ENCODE measurements around the gene SAMD4A. TPM values are rescaled to one million over a fixed set of nuclear protein-coding genes. Genes with fewer than 3 reads are reported as not detected.
A peak's percentile ranks its signal among the peaks of the same experiment; 100 is the strongest.

SAMD4A gene
- polyA plus RNA-seq (2013, experiment 1 of 2; ENCODE audit: insufficient read length) = 25.8 TPM
- 24.4 TPM for polyA plus RNA-seq (2013, experiment 2 of 2; ENCODE audit: insufficient read length)

- DNase-seq = peak; percentile 90
Measured at GRCh38 chr14:54566410-54567223, at the start of gene SAMD4A. Gene SAMD4A, plus strand, starts transcription at chr14:54567128. Its CDS starts 789 bp downstream, at chr14:54567917.

DNA sequence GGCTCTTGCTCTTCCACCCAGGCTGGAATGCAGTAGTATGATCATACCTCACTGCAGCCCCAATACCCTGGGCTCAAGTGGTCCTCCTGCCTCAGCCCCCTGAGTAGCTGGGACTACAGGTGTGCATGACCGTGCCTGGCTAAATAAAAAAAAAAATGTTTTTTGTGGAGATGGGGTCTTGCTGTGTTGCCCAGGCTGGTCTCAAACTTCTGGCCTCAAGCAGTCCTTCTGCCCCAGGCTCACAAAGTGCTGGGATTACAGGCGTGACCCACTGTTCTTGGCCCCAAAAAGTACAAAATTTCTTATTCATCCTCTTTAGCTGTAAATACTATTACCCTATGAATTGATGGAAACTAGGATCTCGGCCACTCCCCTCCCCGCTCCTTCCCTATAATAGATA lies 42.5 kb upstream of the SAMD4A start:
- DNase-seq = no peak

DNA sequence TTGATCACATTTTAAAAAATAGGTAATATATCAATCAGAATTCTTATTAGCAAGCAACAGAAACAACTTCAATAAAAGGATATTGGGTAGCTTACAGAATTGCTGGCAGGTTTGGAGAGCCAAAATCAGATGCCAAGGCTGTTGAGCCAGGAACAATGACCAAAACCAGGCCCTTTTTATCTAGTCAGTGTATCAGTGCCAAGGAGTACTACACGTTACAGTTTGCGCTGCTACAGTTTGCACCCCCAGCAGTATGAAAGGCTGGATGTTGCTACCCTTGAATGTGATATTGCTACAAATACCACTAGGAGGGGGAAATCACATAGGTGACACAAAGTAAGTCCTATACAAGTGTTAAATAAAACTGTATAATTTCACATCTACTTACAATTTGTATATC lies 38.0 kb upstream of the SAMD4A start:
- DNase-seq = no peak

DNA sequence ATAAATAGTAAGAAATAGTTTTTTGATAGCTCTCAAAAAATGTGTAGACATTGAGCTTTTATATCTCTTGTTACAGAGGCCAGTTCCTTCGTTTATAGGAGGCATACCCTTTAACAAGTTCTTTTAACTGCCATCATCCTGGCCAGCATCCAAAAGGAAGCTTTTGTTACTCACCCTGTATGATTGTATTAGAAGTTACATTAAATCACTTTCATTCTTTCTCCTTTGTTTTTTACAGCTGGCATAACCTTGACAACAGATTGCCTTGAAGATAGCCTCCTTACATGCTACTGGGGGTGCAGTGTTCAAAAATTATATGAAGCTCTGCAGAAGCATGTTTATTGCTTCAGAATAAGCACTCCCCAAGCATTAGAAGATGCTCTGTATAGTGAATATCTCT lies 37.1 kb upstream of the SAMD4A start:
- peak; percentile 56 for DNase-seq

- DNase-seq = no peak
Measured at GRCh38 chr14:54532111-54533012, 34.6 kb upstream of the SAMD4A start.

DNA sequence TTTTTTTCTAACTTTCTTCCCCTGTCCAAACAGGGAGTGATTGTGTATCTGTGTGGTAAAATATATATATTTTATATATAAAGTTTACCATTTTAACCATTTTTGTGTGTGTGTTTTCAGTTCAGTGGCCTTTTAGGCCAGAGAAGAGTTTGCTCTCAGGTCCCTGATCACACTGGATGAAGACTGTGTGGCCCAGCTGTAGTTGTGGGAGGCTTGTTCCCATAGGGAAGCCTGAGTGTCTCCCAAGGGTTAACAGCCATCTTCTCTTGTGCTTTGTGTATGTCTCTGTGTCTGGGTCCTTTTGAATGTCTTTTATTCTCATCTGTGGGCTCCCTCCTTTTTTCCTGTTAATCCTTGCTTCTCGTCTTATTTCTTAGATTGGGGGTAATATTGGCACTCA lies 33.8 kb upstream of the SAMD4A start:
- DNase-seq = no peak

DNA sequence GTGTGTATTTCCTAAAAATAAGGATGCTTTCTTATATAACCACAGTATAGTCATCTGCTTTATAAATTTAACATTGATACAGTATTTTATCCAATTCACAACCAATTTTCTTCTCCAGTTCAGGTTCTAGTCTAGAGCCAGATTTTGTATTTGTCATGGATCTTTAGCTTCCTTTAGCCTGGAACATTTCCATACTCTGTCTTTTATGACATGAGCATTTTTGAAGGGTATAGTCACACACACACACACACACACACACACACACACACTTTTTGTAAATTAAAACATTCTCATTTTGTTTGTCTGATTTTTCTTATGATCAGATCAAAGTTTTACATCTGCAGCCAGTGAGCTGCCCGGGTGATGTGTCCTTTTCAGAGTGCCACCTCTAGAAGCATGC lies 31.8 kb upstream of the SAMD4A start:
- peak; percentile 12 for DNase-seq

DNA sequence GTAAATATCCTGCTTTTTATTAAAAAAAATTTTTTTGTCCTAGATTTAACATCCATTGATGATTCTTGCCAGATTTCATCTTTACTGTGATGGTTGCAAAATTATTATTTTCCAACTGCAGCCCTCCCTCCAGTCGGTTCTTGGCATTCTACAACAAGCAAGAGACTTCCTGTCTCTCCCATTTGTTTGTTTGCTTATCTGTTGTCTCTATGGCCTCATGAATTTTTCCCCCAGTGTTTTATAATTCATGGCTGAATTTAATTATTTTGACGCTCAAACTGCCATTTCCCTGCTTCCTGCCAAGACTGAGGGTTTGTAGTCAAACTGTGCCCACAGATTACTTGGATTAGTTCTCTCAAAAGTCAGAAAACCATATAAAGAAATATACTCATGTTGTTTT lies 31.3 kb upstream of the SAMD4A start:
- no peak for DNase-seq

- DNase-seq = no peak
Measured at GRCh38 chr14:54537651-54538050, 29.3 kb upstream of the SAMD4A start.

DNA sequence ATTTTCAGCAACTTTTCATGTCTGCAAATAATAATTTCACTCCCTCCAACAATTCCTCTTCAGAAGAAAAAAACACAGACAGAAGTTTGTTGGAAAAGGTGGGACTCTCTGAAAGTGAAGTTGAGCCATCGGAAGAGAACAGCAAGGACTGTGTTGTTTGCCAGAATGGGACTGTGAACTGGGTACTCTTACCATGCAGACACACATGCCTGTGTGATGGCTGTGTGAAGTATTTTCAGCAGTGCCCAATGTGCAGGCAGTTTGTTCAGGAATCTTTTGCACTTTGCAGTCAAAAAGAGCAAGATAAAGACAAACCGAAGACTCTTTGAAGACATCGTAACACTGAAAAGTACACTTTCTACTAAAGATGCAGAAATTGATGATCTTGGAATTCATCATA lies 28.9 kb upstream of the SAMD4A start:
- no peak for DNase-seq

DNA sequence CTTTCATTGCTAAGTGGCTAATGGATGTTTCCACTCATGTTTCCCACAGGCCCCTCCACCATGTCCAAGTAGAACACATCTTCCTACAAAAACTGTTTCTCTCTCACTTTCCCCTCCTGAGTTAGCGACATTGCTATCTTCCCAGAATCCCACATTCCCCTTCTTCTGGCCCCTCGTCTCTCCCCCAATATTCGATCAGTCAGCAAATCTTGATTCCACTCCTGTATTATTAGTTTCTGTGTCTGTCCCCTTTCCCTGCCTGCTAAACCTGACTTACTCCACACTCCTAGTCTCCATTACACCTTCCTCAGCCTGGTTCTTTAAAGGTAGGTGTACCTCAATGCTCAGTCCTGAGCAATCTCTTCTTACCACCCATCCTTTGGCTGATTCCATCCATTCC lies 19.3 kb upstream of the SAMD4A start:
- no peak for DNase-seq

DNA sequence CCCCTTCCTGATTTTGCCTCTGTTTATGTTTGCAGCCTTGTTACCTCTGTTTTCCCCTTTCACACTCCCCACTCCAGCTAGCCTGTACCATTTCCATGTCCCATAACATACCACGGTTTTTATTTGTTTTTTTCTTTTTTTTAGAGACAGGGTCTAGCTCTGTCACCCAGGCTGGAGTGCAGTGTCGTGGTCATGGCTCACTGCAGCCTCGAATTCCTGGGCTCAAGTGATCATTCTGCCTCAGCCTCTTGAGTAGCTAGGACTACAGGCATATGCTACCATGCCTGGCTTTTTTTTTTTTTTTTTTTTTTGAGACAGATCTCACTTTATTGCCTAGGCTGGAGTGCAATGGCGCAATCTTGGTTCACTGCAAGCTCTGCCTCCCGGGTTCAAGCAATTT lies 18.4 kb upstream of the SAMD4A start:
- DNase-seq = no peak

- DNase-seq = peak; percentile 34
Measured at GRCh38 chr14:54549862-54550261, 17.1 kb upstream of the SAMD4A start.

- DNase-seq = no peak
Measured at GRCh38 chr14:54550514-54550913, 16.4 kb upstream of the SAMD4A start.

DNA sequence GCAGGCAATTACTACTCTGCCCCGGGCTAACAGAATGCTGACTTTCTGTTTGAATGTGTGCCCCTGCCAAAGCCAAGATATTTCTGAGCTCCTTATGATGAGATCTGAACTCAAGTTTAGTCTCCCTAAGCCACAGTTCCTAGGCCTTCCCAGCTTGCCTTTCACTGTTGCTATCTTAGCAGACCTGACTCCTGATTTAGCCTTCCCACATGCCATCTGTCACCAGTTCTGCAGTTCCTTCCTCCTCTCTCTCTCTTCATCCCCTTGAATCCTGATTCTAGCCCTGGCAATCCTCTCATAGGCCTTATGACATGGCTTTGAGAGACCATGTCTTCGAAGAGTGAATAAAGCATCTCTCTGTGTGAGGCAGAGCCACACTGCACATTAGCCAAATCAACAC lies 12.5 kb upstream of the SAMD4A start:
- no peak for DNase-seq

DNA sequence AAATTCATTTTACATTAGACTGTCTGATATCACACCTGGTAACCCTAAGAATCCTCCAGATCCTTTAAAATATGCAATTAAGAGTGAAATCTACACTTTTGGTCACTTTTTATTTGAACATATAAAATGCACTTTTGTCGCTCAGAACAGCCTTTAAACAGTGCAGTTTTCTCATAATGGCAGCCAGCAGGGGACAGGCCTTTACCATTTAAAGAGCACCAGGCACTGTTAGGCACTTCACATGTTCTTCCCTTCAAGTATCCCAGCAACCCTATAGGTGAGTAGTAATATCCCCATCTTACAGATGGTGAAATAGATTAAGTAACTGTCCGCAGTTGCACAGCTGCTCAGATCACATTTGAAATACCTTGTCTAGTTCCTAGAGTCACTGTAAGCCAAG lies 11.3 kb upstream of the SAMD4A start:
- no peak for DNase-seq

DNA sequence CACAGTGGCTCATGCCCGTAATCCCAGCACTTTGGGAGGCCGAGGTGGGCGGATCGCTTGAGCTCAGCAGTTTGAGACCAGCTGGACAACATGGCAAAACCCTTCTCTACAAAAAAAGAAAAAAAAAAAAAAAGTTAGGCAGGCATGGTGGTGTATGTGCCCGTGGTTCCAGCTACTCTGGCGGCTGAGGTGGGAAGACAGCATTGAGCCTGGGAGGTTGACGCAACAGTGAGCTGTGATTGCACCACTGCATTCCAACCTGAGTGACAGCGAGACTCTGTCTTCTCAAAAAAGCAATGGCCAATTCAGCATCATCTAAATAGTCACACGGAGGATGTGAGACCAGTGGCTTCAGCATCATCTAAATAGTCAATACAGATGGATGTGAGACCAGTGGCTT lies 10.4 kb upstream of the SAMD4A start:
- DNase-seq = no peak

DNA sequence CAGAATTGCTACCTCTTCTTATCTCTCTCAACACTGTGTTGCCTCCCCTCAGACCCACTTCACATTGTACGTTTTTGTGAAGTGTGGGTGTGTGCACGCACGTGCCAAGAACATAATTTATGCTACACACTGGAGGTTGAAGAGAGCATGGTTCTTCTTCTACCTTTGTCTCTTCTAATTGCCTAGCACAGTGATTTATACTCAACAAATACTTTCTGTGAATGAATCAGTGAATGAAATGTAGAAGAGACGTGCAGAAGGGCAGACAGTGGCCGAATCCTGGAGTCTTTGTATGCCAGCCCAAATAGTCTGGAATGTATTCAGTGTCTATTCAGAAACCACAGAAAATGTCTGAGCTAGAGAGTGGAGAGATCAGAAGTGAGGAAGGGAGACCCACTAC lies 4.6 kb upstream of the SAMD4A start:
- peak; percentile 87 for DNase-seq

DNA sequence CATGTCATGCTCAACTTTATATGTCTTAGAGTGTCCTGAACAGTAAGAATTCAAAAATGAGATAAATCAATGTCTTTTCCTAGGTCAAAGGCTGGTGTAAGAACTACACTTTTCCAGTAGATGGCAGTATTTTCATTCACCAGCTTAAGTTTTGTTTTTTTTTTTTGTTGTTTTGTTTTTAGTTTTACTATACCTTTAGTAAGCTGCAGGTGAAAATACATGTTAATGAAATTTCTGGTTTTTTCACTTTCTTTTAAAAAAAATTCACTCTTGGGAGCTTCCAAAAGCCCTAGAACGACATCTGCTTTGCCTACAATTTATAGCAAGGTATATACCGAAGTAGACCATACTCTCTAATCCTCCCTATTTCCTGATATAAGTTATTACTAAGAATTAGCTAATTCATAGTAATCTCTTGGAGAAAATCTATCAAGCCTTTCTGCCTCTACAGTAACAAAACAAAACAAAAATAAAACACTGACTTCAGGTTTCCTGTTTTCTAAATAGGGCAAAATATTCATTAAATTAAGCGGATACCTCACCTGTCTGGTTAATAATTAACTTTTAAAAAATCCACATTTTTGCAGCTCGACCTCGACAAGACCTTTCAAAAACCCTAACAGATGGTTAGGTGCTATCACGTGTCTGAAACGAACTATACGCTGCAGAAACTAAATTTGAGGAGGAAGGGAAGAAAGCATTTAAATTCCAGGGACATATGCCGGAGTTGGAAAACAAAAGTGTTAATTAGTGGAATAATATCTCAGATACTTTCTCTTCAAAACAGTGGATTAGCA lies 2.7 kb upstream of the SAMD4A start:
- DNase-seq = peak; percentile 39

GRCh38 chr14:54564868-54565784 lies 1.8 kb upstream of the SAMD4A start:
- peak; percentile 72 for DNase-seq

DNA sequence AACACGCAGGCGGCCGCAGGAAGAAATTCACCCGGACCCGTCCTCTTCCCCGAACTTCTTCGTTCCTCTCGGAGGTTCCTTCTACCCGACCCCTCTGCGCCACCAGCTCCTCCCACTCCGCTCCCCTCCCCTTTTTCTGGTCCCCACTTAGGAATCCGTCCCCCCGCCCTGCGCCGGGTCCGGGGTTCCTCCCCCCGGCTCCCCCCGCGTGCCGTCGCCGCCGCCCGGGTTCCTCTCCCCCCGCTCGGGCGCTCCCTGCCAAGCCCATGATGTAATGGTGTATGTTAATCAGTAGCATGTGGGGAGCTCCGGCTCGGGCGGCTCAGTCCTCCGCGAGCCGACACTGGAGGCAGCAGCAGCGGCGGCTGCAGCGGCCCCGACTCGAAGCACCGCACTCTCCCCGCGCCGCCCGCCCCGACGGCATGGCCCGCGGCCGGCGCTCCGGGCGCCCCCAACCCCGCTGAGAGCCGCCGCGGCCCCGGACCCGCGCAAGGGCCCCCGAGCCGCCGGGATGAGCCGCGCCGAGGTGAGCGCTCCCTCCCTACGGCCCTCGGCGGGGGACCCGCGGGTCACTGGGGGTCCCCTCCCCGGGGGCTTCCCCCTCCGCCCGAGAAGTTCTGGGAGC lies 1.0 kb upstream of the SAMD4A start:
- DNase-seq = peak; percentile 94
